WTC11 (cell line): ENCODE measurements around the gene TMEM40.

Experiments
- CREB1 ChIP-seq: sonication (generic); formaldehyde crosslinking; IDR thresholded peaks from 2 replicates; pipeline ENCODE4 v1.8.0; 2023; ENCODE audit warnings: mild to moderate bottlenecking, missing genetic modification reagents
- CTCF ChIP-seq: fragments of 200-600 bp; IDR thresholded peaks from 2 replicates; pipeline ENCODE4 v1.8.0; 2022; ENCODE audit warnings: antibody characterized with exemption
- E2F5 ChIP-seq: sonication (generic); formaldehyde crosslinking; IDR thresholded peaks from 2 replicates; pipeline ENCODE4 v1.8.1; 2022; ENCODE audit warnings: mild to moderate bottlenecking, moderate library complexity, missing genetic modification reagents
- ELF4 ChIP-seq: sonication (generic); formaldehyde crosslinking; IDR thresholded peaks from 2 replicates; pipeline ENCODE4 v1.8.1; 2022; ENCODE audit warnings: low read depth, mild to moderate bottlenecking, moderate library complexity, missing genetic modification reagents
- FOXJ3 ChIP-seq: sonication (generic); formaldehyde crosslinking; IDR thresholded peaks from 2 replicates; pipeline ENCODE4 v1.9.0; 2021; ENCODE audit warnings: missing genetic modification reagents, mild to moderate bottlenecking, borderline replicate concordance
- IRF1 ChIP-seq: sonication (generic); formaldehyde crosslinking; IDR thresholded peaks from 2 replicates; pipeline ENCODE4 v1.8.0; 2023; ENCODE audit warnings: missing genetic modification reagents
- MAX ChIP-seq: sonication (generic); formaldehyde crosslinking; IDR thresholded peaks from 2 replicates; pipeline ENCODE4 v1.8.0; 2022; ENCODE audit warnings: mild to moderate bottlenecking, missing genetic modification reagents
- NR1H2 ChIP-seq: sonication (generic); formaldehyde crosslinking; IDR thresholded peaks from 2 replicates; pipeline ENCODE4 v1.9.0; 2021; ENCODE audit warnings: mild to moderate bottlenecking, moderate library complexity, missing genetic modification reagents
- USF2 ChIP-seq: sonication (generic); formaldehyde crosslinking; IDR thresholded peaks from 2 replicates; pipeline ENCODE4 v1.8.1; 2023; ENCODE audit warnings: mild to moderate bottlenecking, missing genetic modification reagents, moderate library complexity
- ZMAT4 ChIP-seq: fragments of 250-450 bp; sonication (Bioruptor Pico); IDR thresholded peaks from 2 replicates; pipeline ENCODE4 v1.9.0; 2021; ENCODE audit warnings: mild to moderate bottlenecking
- TF ChIP-seq, protein P1 (sequence below): sonication (generic); formaldehyde crosslinking; IDR thresholded peaks from 2 replicates; pipeline ENCODE4 v1.8.1; 2023; ENCODE audit warnings: mild to moderate bottlenecking, missing genetic modification reagents

- TF ChIP-seq IRF1 (CRISPR knock-in tag) (no peak), CREB1 (CRISPR knock-in tag) (no peak), CTCF (no peak), MAX (CRISPR knock-in tag) (no peak), E2F5 (CRISPR knock-in tag) (no peak), USF2 (no peak), ELF4 (CRISPR knock-in tag) (no peak), NR1H2 (CRISPR knock-in tag) (no peak), ZMAT4 (CRISPR knock-in tag) (no peak), FOXJ3 (CRISPR knock-in tag) (no peak)
- TF ChIP-seq, protein P1, sequence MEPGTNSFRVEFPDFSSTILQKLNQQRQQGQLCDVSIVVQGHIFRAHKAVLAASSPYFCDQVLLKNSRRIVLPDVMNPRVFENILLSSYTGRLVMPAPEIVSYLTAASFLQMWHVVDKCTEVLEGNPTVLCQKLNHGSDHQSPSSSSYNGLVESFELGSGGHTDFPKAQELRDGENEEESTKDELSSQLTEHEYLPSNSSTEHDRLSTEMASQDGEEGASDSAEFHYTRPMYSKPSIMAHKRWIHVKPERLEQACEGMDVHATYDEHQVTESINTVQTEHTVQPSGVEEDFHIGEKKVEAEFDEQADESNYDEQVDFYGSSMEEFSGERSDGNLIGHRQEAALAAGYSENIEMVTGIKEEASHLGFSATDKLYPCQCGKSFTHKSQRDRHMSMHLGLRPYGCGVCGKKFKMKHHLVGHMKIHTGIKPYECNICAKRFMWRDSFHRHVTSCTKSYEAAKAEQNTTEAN (CRISPR knock-in tag) = no peak
Measured at GRCh38 chr3:12705374-12705926, 53.6 kb downstream of the TMEM40 start.
